Right lobe of liver (tissue), 6 donors: ENCODE data around the gene ZNF784. TPM values are rescaled to one million over a fixed set of nuclear protein-coding genes. Genes with fewer than 3 reads are reported as not detected.

Source experiments
- ATAC-seq, 4 donors: fragments of 200-7000 bp; cut with Tn5 transposase; one replicate each; pipeline ENCODE4 v1.9.1; 2020; ENCODE audit warnings: mild to moderate bottlenecking in 4 of 4, moderate library complexity in 4 of 4
- DNase-seq, 3 donors: peaks; one replicate each; pipeline ENCODE4 v3.0.0-alpha.2; 2020
- H3K27ac ChIP-seq, 3 donors: fragments of 200-600 bp; one replicate each; pipeline ENCODE4 v1.8.0; 2022
- H3K27me3 ChIP-seq, 2 donors: fragments of 200-600 bp; one replicate each; pipeline ENCODE4 v1.8.0; 2022
- H3K36me3 ChIP-seq, 4 donors: fragments of 200-600 bp; sonication (generic) in 1 of 4; one replicate each; pipeline versions ENCODE4 v1.5.1 to v1.8.0; 2017 to 2022; ENCODE audit warnings: control low read depth in 1 of 4
- H3K4me1 ChIP-seq, 4 donors: fragments of 200-600 bp; sonication (generic) in 1 of 4; one replicate each; pipeline versions ENCODE4 v1.5.1 to v1.8.0; 2017 to 2022; ENCODE audit warnings: control low read depth in 1 of 4
- H3K4me3 ChIP-seq, 3 donors: fragments of 200-600 bp; one replicate each; pipeline ENCODE4 v1.8.0; 2022
- H3K9me3 ChIP-seq, 4 donors: fragments of 200-600 bp; sonication (generic) in 1 of 4; one replicate each; pipeline versions ENCODE4 v1.5.1 to v1.8.0; 2017 to 2022; ENCODE audit warnings: control low read depth in 1 of 4
- CTCF ChIP-seq, 4 donors: fragments of 200-600 bp in 3 of 4; fragments of 450-650 bp in 1 of 4; IDR thresholded peaks; one replicate each; pipeline versions ENCODE4 v1.5.1 to v1.8.0; 2016 to 2022; ENCODE audit warnings: antibody characterized with exemption in 4 of 4, mild to moderate bottlenecking in 2 of 4
- POLR2A ChIP-seq: fragments of 450-650 bp; IDR thresholded peaks from one replicate; pipeline ENCODE4 v1.6.1; 2017; ENCODE audit warnings: antibody characterized with exemption, mild to moderate bottlenecking
- WGBS: methylation state at CpG from one replicate; pipeline ENCODE4 v1.1.6; 2018; ENCODE audit warnings: low coverage, low lambda C conversion rate; ENCODE audit not compliant: insufficient coverage; ENCODE audit errors: missing lambda C conversion rate; 5-methylcytosine and 5-hydroxymethylcytosine counted together
- intact Hi-C, 2 donors: fragments of 100-400 bp; cut with DNase I; formaldehyde crosslinking; loops; one replicate each; pipeline versions ENCODE4 v1.11.2 to v1.14.1; 2022
- total RNA-seq, 6 experiments: library from RNA; depleted of rRNA in 2 of 6; stranded (reverse); fragments of >200 nt in 2 of 6; fragmentation: NEBNext Ultra II Directional in 3 of 6; extraction: Animal tissue kit (Norgen Biotek cat#: 25700) in 3 of 6; gene quantifications; one replicate each; pipeline versions ENCODE4 v1.1.0 to v1.2.4, GENCODE V29; 2016 to 2023
- donor health status: DM: no; HTN: yes; CAD: no.
- donor health status: DM: no; HTN: no; CAD: no.
- donor health status: DM: no; HTN: no; CAD: no.
- donor health status: DM: no; HTN: yes; CAD: no.
- donor health status: DM: no; HTN: yes; CAD: no.

ZNF784 gene
- total RNA-seq, 6 experiments from 2014 or later: 2.9 to 5.5 (median 4.1) TPM

- WGBS: 90% methylated on average over 24 of the region's 60 CpGs
- TF ChIP-seq CTCF (IDR thresholded peaks at IDR 0.05) (no peak), POLR2A (no peak)
- ATAC-seq: no peak
- Histone ChIP-seq H3K9me3 (no peaks in the 10 kb centered on the region), H3K4me3 (no peak overlapping the region), H3K27me3 (no peaks in the 10 kb centered on the region), H3K27ac (no peak overlapping the region), H3K36me3 (peaks cover 0 to 2% (median 0%) of the 10 kb centered on the region in 4 donors), H3K4me1 (peaks cover 0 to 13% (median 5%) of the 10 kb centered on the region in 4 donors)
- DNase-seq: peak in 1 of 3 donors; percentile 49
- intact Hi-C loops: no loop called here
Observed at GRCh38 chr19:55602104-55603001, 22.0 kb downstream of the ZNF784 start.

GRCh38 chr19:55601084-55601483 lies 23.3 kb downstream of the ZNF784 start:
- Histone ChIP-seq H3K4me1 (peaks cover 0 to 6% (median 2%) of the 10 kb centered on the region in 4 donors), H3K9me3 (no peaks in the 10 kb centered on the region), H3K4me3 (peak overlapping the region in 2 of 3 donors; percentile 99), H3K27me3 (no peaks in the 10 kb centered on the region), H3K27ac (peak overlapping the region in 2 of 3 donors; percentile 87 to 97), H3K36me3 (peaks cover 0 to 9% (median 2%) of the 10 kb centered on the region in 4 donors)
- TF ChIP-seq CTCF (IDR thresholded peaks at IDR 0.05) (no peak), POLR2A (no peak)
- no peak for DNase-seq
- WGBS: 57% methylated on average over 4 of the region's 4 CpGs
- no peak for ATAC-seq
- intact Hi-C loops: no loop called here

- H3K36me3 ChIP-seq: peaks cover 0 to 9% (median 2%) of the 10 kb centered on the region in 4 donors
- TF ChIP-seq CTCF (IDR thresholded peaks at IDR 0.05) (no peak), POLR2A (no peak)
- H3K4me1 ChIP-seq: peaks cover 0 to 6% (median 2%) of the 10 kb centered on the region in 4 donors
- intact Hi-C loops: no loop called here
- no peak for DNase-seq
- H3K27ac ChIP-seq: peak overlapping the region; percentile 87 to 97 (median 94)
- H3K4me3 ChIP-seq: peak overlapping the region; percentile 84 to 99 (median 99)
- WGBS: 15% methylated on average over 6 of the region's 15 CpGs
- no peaks in the 10 kb centered on the region for H3K27me3 ChIP-seq
- no peak for ATAC-seq
- H3K9me3 ChIP-seq: no peaks in the 10 kb centered on the region
Observed at GRCh38 chr19:55600662-55601028, 23.7 kb downstream of the ZNF784 start.

GRCh38 chr19:55599842-55600661 lies 24.3 kb downstream of the ZNF784 start, which contains the start of gene ZNF524:
TSS of gene ZNF524 (plus strand) at chr19:55600288. CDS start at chr19:55602113, 1,825 bp downstream.
- ATAC-seq (peak; percentile 56 to 68 (median 62)), DNase-seq (peak; percentile 89 to 90 (median 90))
- Histone ChIP-seq H3K4me3 (peak within 1 kb of the TSS; percentile 84 to 99 (median 99)), H3K27me3 (no peaks in the 10 kb centered on the region), H3K36me3 (peaks cover 0 to 9% (median 2%) of the 10 kb centered on the region in 4 donors), H3K9me3 (no peaks in the 10 kb centered on the region), H3K4me1 (peaks cover 0 to 6% (median 2%) of the 10 kb centered on the region in 4 donors), H3K27ac (peak within 1 kb of the TSS; percentile 87 to 97 (median 94))
- intact Hi-C loops: no loop called here
- TF ChIP-seq CTCF (IDR thresholded peaks at IDR 0.05) (no peak), POLR2A (peak; percentile 15)
- 0% methylated on average over 17 of the region's 97 CpGs for WGBS
